ENCODE results near the gene STX3.
A peak's percentile ranks its signal among the peaks of the same experiment; 100 is the strongest.

Gene STX3
- long read RNA-seq, transcript STX3-203 (10 exons, 1,571 nt): minor isoform, 11 of 121 reads
- long read RNA-seq, transcript STX3-201 (11 exons, 3,299 nt): major isoform, 85 of 121 reads
- long read RNA-seq, partial matches to known transcripts: 8 of 121 reads
- long read RNA-seq, other reads (novel, unspliced or antisense): 17 of 121 reads

DNA sequence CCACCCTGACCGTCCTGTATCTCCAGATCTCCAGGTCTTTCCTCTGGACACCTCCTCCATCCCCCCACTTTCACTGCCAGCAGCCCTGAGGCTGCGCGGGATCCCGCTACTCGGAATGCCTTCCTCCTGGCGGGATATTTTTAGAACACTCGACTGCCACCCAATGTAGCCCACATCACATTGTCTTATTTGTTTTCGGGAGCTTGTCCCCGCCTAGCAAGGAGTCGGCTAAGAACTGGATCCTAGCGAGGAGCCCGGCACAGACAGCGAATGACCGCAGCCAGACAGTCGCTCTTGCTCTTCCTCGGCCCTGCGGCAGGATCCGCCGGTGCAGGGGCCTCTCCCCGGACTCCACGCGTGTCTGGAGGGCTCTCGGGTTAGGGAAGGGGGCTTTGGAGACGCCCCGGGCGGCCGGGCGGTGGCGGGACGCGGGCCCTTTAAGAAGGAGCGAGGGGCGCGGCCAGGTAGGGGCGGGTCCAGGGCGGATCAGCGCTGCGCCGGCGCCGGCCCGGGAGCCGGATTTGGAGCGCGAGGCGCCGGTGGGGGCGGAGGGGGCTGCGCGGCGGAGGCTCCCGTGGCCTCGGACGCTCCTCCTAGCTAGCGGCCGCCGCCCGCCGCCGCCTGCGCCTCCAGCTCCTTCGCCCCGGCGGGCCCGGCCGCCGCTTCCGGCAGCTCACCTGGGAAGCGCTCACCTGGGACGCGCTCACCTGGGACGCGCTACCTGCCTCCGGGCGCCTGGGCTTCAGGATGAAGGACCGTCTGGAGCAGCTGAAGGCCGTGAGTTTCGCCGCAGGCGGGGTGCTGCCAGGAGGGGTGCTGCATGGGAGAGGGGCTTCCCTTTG is at the start of gene STX3:
Gene STX3 (plus strand): TSS at position 518 of the 842 bp plus-strand sequence. CDS start 230 bp downstream, at position 748.
- TF ChIP-seq SPI1 (IDR thresholded peaks at IDR 0.05; ENCODE audit: borderline replicate concordance, low read depth) (no peak), CTCF (IDR thresholded peaks at IDR 0.05; ENCODE audit: insufficient read depth, low read length) (no peak), GABPA (IDR thresholded peaks at IDR 0.05; ENCODE audit: low read depth) (no peak), POLR2AphosphoS5 (IDR thresholded peaks at IDR 0.05; ENCODE audit: low read depth) (no peak)
- TF ChIP-seq, protein P1, sequence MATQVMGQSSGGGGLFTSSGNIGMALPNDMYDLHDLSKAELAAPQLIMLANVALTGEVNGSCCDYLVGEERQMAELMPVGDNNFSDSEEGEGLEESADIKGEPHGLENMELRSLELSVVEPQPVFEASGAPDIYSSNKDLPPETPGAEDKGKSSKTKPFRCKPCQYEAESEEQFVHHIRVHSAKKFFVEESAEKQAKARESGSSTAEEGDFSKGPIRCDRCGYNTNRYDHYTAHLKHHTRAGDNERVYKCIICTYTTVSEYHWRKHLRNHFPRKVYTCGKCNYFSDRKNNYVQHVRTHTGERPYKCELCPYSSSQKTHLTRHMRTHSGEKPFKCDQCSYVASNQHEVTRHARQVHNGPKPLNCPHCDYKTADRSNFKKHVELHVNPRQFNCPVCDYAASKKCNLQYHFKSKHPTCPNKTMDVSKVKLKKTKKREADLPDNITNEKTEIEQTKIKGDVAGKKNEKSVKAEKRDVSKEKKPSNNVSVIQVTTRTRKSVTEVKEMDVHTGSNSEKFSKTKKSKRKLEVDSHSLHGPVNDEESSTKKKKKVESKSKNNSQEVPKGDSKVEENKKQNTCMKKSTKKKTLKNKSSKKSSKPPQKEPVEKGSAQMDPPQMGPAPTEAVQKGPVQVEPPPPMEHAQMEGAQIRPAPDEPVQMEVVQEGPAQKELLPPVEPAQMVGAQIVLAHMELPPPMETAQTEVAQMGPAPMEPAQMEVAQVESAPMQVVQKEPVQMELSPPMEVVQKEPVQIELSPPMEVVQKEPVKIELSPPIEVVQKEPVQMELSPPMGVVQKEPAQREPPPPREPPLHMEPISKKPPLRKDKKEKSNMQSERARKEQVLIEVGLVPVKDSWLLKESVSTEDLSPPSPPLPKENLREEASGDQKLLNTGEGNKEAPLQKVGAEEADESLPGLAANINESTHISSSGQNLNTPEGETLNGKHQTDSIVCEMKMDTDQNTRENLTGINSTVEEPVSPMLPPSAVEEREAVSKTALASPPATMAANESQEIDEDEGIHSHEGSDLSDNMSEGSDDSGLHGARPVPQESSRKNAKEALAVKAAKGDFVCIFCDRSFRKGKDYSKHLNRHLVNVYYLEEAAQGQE (IDR thresholded peaks at IDR 0.05; ENCODE audit: insufficient replicate concordance, low read depth): no peak
- peak within 1 kb of the TSS; percentile 94 for H3K4me3 ChIP-seq (replicated peaks; ENCODE audit: insufficient read depth, low read length)
- peak; percentile 32 to 61 for DNase-seq (ENCODE audit: low read depth in 1 of 2, low spot score in 1 of 2)
- H3K27ac ChIP-seq (replicated peaks): peak within 1 kb of the TSS; percentile 72
- H3K27me3 ChIP-seq (ENCODE audit: insufficient read depth, poor library complexity, severe bottlenecking): no peaks in the 10 kb centered on the region

- Histone ChIP-seq H3K27ac (replicated peaks) (no peak overlapping the region), H3K4me3 (replicated peaks; ENCODE audit: insufficient read depth, low read length) (no peak overlapping the region), H3K27me3 (ENCODE audit: insufficient read depth, poor library complexity, severe bottlenecking) (no peaks in the 10 kb centered on the region)
- TF ChIP-seq GABPA (IDR thresholded peaks at IDR 0.05; ENCODE audit: low read depth): no peak
- TF ChIP-seq, protein P1 (IDR thresholded peaks at IDR 0.05; ENCODE audit: insufficient replicate concordance, low read depth): no peak
- TF ChIP-seq POLR2AphosphoS5 (IDR thresholded peaks at IDR 0.05; ENCODE audit: low read depth): no peak
- no peak for DNase-seq (ENCODE audit: low read depth in 1 of 2, low spot score in 1 of 2)
Measured at GRCh38 chr11:59706518-59707285, 48.5 kb upstream of the STX3 start.

- no peak for DNase-seq (ENCODE audit: low read depth in 1 of 2, low spot score in 1 of 2)
- TF ChIP-seq GABPA (IDR thresholded peaks at IDR 0.05; ENCODE audit: low read depth) (no peak), POLR2AphosphoS5 (IDR thresholded peaks at IDR 0.05; ENCODE audit: low read depth) (no peak), SPI1 (IDR thresholded peaks at IDR 0.05; ENCODE audit: borderline replicate concordance, low read depth) (no peak), CTCF (IDR thresholded peaks at IDR 0.05; ENCODE audit: insufficient read depth, low read length) (no peak)
- TF ChIP-seq, protein P1 (IDR thresholded peaks at IDR 0.05; ENCODE audit: insufficient replicate concordance, low read depth): no peak
- no peaks in the 10 kb centered on the region for H3K27me3 ChIP-seq (ENCODE audit: insufficient read depth, poor library complexity, severe bottlenecking)
- H3K4me3 ChIP-seq (replicated peaks; ENCODE audit: insufficient read depth, low read length): no peak overlapping the region
- no peak overlapping the region for H3K27ac ChIP-seq (replicated peaks)
Measured at GRCh38 chr11:59707371-59707770, 47.8 kb upstream of the STX3 start.

Measured in HL-60 (cell line).